Activated CD8-positive, alpha-beta memory T cell treated with anti-CD3 and anti-CD28 coated beads for 24 hours (primary cell): ENCODE data around the gene PLAAT4.
A peak's percentile ranks its signal among the peaks of the same experiment; 100 is the strongest.

Experiments
- DNase-seq: peaks from one replicate; pipeline ENCODE4 v3.0.0-alpha.2; 2020

Gene PLAAT4, protein sequence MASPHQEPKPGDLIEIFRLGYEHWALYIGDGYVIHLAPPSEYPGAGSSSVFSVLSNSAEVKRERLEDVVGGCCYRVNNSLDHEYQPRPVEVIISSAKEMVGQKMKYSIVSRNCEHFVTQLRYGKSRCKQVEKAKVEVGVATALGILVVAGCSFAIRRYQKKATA

DNA sequence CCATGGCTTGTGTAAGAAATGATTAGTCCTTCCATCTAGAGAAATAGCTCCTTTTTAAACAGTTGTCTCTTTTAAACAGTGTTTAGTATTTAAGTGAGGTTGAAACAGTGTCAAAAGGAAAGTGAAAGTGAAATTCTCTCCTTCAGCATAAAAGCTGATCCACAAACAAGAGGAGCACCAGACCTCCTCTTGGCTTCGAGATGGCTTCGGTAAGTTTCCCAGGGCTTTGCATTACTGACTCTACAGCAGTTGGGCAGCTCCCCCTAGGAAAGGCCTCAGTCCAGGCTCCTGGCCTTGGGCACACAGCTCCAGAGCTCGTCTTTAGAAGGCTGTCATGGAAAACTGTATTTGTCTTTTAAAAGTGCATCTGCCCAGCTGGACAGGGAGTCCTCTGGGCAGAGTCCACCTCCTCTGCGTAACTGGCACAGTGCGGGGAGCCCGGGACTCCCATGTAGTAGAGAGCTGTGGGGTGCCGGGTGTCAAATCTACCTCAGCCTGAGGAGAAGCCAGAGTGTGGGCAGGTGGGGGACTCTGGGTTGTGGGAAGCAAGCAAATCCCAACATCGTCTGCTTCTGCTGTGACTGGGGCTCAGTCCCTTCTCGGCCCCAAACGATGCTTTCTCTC, at the start of gene PLAAT4:
Gene PLAAT4 (plus strand): TSS at position 140 of the 624 bp plus-strand sequence. CDS start 61 bp downstream, at position 201.
- peak; percentile 76 for DNase-seq

DNA sequence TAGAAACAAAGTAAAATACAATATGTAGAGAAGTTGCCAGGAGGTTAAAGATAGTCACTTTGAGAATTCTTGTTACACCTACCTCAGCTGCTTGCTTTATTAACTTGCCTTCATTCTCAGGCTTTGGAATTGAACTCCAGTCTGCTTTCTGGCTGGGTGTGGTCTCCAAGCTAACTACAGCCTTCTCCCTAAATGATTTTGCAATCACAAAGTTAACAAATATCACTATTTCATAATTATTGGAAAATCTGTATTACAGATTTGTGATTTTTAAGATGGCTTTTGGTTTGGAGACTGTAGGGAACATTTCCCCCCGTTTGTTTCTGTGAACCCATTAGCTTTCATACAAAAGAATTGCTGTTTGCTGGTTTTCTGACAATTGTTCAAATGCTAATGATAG, 47.8 kb upstream of the PLAAT4 start:
- DNase-seq, result no peak

DNA sequence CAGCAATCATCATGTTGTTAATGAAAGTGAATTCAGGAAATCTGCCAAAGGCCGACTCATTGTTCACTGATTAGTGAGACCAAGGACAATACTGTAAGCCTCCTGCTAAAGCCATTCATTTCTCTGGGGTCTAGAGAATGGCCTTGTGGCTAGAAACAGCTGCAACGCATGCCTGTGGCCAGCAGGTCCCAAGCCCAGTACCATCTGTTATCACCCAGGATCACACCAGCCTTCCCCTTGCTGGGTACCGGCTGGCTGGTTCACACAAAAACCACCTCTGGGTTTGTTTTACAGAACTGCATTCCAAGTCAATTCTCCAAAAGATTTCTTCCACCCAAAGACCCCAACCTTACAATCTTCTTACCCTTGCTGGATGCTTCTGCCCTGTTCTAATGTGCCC, 46.7 kb upstream of the PLAAT4 start:
- no peak for DNase-seq

DNA sequence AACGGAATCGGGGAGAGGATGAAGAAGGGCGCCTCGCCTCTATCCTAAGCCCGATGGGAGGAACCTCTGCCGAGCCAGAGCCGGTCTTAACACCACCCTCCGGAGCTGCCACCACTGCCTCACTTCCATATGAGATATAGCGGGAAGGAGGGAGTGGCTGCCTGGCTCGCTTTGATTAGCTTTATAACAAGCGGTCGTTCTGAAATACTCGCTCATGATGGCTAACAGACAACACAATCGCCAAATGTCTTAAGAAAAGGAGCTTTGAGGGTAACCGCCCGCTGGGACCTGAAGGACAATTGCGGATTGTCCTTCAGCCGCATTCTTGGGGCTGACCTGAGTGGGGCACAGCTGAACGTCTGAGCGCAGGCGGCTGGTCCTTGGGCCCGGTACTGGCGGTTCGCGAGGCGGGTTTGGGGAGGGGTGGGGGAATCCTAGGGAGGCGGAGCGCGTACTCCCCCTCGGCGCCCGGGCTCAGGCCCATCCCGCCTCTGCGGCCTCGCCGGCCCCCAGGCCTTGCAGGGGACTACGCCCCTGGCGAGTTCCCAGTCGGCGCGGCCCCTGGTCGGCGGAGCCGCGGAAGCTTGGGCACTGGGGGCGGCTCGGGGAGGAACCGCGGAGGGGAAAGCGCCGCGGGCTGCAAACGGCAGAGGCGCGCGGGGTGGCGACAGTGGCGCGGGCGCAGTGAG, 45.9 kb upstream of the PLAAT4 start, which contains the start of gene PLAAT5:
Gene PLAAT5 (minus strand): TSS at position 617 of the 689 bp plus-strand sequence. CDS start 133 bp downstream, at position 484.
- peak; percentile 70 for DNase-seq

DNA sequence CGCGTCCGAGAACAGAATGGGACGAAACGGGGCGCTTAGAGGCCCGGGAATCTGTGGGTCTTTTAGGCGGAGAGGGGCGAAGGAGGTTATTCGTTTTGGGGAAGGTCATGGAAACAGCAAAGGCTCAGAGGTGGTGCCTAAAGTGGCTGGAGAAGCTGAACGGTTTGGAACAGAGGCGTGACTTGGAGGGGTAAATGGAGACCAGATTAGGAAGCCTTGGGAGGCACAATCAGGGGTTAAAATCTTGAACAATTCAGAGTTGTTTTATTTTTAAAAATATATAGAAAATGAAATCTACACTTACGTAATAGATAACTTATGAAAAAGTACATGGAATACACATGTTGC, 45.4 kb upstream of the PLAAT4 start:
- DNase-seq, result no peak

DNA sequence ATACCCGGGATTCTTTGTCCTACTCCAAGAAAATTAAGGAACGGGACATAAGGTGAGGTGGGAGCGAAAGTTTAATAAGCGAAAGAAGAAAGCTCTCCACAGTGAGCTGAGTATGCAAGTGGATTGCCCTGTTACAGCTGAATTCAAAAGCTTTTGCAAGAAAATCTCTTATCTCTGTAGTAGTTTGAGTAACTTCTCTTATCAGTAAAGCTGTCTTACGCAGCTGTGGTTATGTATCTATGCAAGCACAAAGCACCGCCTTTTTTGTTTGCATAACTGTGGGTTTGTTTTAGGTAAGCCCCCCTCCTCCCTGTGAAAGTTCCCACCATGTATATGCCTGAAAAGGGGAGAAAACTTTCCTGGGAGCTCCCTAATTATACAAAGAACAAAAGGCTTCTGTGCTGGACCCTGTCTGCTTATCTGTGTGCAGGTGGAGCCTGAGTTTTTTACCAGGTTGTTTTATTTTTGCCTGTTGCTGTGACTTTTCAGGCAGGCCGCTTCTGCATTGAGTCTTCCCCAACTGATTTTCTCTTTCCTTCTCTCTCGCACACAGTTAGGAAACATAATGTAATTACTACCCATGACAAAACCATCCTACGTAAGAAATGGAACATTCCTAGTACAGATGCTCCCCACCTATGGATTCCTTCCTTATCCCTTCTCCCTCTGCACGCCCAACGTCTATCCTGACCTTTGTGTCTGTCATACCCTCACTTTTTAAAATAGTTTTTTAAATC, 44.8 kb upstream of the PLAAT4 start:
- DNase-seq, result no peak

DNA sequence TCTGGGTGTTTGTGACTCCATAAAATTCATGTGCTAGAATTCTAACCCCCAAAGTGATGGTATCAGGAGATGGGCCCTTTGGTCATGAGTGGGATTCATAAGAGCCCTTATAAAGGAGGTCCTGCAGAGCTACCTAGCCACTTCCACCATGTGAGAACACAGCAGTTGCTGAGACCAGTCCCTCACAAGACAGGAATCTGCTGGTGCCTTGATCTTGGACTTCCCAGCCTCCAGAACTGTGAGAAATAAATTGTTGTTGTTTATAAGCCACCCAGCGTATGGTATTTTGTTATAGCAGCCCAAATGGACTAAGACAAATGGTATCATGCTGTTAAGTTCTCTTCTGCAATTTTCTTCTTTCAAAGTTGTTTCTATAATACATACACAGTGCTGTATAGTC, 44.2 kb upstream of the PLAAT4 start:
- no peak for DNase-seq

DNA sequence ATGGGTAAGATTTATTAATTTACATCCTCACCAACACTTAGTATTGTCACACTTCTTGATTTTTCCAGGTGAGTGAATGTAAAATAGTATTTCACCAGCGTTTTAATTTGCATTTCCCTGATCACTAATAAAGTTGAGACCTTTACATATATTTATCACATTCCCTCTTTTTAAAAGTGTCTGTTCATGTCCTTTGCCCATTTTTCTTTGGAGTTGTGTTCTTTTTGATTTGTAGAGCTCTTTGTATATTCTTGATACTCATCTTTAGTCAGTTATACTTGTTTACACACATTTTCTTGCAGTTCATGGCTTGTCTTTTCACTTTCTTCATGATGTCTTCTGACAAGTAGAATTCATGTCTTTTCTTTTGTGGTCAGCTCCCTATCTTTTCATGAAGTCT, 43.5 kb upstream of the PLAAT4 start:
- no peak for DNase-seq

DNA sequence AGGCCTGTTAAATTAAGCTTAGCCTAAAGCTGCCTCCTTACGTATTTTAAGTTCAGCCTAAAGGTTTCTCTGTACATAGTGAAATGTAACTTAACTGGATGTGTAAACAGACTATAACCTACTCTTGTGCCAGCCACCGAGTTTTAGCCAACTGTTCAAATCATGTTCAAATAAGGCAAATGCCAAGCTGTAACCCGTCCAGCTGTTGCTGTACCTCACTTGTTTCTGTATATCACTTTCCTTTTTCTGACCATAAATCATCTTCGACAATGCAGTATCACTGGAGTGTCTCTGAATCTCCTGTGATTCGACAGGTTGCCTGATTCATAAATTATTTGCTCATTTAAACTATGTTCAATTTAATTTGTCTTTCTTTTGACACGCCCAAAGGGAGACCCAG, 41.6 kb upstream of the PLAAT4 start:
- DNase-seq, result no peak

DNA sequence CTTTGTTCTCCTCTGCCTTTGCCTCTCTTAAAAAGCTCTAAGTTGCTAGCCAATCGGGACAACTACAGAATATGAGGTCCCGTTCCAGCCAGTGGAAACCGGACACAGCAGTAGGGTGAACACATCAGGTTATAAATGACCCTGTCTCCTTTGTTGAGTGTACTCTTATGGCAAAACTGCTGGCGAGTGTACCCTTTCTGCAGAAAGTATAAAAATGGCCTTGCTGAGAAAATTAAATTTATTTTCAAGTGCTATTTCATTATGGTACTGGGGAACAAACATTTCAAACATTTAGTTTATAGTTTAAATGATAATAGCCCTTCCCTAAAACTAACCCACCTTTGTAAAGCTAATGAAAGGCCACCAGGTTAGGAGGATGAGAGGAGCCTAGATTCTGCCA, 36.7 kb upstream of the PLAAT4 start:
- no peak for DNase-seq

DNA sequence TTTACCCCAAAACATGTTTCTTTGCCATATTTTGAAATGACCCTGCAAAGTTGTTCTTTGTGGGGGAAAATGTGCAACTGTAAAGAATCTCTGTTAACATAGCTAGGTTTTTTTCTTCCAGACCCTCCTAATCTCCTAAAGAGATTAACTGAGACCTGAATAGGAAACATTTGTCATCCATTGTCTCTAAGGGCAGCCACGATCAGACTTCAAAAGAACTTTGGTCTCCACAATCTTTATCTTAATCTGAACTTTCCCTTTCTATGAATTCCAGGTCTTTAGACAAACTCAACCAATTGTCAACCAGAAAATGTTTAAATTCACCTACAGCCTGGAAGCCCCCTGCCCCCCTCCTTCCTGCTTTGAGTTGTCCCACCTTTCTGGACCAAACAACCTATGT, 35.4 kb upstream of the PLAAT4 start:
- no peak for DNase-seq

DNA sequence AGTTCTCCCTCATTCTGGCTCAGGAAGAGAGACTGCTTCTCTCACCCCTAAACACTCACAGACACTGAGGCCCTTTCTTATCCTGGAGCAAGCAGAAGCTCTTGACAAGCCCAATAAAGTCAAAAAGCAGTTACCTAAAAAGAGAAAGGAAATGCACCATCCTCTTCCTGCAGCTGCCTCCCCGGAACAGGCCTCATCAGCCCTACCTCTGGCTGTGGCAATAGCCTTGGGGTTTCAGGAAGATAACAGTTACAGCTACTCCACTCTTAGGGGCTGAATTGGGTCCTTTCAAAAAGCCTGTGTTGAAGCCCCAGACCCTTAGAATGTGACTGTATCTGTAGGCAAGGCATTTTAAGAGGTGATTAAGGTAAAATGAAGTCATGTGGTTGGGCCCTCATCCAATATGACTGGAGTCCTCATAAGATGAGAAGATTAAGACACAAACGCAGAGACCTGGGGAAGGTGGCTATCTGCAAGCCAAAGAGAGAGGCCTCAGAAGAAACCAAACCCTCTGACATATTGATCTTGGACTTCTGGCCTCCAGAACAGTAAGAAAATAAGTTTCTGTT, 34.3 kb upstream of the PLAAT4 start:
- no peak for DNase-seq

DNA sequence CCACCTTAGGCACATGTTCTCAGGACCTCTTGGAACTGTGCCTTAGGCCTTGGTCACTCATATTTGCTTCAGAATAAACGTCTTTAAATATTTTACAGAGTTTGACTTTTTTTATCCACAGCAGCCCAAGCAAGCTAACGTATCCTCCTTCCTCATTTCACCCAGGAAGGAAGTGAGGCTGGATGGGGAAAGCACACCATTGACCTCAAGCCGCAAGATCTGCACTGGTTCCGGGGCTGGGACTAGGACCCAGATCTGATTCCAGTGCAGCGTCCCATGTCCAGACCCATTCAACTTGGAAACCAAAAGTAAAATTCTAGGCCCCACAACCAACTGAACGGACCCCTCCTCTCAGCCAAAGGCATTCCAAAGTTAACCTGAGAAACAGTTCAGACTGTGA, 33.1 kb upstream of the PLAAT4 start:
- DNase-seq, result no peak

DNA sequence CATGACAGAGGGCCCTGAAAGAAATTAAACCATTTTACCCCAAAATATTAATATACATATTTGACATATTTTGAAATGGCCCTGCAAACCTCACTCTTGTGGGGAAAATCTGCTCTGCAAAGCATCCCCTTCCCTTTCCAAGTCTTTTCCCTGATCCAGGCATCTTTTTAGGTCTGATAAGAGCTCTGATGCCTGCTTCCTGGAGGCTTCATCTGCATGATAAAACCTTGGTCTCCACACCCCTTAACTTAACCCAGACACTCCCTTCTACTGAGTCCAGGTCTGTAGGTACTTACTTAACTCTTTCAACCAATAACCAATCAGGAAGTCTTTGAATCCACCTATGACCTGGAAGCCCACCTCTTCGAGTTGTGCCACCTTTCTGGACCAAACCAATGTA, 32.6 kb upstream of the PLAAT4 start:
- DNase-seq, result no peak

DNA sequence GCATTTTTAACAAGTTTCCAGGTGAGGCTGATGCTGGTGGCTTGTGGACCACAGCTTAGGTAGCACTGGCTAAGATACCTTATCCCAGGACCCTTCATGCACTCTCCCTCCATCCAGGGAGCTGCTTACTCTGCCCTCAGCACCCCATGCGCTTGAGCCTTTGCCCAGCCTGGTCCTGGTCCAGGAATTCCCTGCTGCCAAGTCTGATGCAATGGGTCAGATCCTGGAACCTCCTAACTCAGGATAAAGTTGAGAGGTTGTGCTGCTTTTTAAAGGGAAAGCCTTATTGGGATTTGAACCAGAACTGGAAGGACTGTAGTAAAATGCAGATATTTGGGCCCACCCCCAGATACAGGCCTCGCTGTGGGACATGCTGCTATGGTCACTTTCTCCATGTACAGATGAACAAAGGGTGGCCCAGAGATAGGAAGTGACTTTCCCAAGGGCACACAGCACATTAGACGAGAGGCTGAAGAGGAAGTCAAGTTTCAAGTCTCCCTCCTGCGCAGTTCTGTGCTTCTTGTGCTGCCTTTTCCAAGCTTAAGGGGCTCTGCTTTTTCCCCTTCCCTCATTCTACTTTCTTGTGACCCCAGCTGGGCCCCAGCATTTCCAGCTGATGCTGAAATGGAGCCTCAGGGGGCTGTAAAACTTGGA, 31.5 kb upstream of the PLAAT4 start:
- DNase-seq, result no peak

DNA sequence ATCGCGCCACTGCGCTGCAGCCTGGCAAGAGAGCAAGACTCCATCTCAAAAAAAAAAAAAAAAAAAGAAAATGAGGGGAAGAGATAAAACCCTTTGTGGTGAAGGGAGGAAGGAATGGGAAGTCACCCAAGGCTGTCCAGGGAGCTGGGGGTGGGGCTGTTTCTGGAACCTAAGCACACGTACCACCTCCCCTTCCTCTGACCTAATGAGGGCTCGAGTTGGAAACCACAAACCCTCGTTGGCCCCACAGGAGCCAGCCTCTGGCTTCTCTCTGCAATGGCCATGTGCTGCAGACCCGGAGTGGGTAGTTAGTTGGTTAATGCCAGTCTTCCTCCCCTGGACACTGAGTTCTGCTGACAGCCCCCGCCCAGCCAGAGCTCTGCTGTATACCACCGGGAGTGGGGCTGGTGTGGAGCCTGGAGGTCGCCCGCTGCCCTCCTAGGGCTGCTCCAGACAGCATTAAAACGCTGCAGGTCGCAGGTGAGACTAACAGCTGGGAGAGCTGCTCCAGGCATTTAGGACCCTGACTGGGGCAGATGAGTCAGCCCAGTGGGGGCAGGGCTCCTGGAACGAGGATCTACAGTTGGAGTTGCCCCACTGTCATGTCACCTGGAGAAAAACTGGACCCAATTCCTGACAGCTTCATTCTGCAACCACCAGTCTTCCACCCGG, 30.6 kb upstream of the PLAAT4 start, which contains the start of gene LGALS12:
Gene LGALS12 (plus strand): TSS at position 228 of the 672 bp plus-strand sequence. CDS start 375 bp downstream, at position 603.
- no peak for DNase-seq

DNA sequence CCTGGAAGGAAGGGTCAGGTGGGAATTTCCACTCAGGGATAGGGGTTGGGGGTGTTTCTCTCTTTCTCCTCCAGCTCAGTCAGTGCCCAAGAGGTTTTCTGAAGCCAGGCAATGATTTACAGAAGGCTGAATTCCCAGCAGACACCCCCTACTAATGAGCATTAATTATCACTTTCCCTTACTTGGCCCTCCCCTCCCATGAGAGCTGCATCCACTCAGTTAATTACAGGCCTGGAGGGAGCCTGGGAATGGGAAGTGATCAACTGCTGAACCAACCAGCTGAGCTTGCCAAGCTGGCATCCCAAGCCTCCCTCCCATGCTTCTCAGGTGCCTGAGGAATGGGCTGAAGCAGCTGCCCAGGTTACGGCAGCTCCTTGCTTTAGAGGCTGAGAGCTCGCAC, 29.7 kb upstream of the PLAAT4 start:
- DNase-seq, result no peak

DNA sequence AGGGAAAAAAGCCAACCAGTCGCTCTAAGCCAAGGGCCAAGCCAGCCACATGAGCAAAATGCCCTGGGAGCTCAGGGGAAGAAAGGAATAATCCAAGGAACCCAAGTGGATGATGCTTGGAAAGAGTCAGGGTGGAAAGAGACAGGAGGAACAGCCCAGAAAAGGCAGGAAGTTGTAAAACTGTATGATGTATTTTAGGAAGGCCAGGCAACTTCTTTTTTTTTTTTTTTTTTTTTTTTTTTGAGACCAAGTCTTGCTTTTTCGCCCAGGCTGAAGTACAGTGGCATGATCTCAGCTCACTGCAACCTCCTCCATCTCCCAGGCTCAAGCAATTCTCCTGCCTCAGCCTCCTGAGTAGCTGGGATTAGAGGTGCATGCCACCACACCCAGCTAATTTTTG, 29.1 kb upstream of the PLAAT4 start:
- no peak for DNase-seq

DNA sequence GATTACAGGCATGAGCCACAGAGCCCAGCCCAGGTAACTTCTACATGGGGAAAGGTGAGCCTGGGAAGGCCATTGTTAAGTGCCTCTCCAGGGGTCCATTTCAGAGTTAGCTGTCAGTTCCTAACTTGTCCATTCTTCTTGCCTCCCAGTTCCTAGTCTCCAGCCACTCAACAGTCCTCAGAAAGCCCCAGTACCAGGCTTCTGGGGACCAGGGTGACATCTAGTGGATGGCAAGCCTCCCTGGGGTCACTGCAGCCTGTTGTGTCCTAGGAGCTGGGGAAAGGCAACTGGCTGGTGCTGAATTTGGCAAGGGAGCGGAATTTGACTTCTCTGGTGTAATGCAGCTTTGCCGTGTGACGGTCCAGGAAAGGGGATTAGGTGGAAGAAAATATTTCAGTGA, 28.6 kb upstream of the PLAAT4 start:
- DNase-seq, result no peak

DNA sequence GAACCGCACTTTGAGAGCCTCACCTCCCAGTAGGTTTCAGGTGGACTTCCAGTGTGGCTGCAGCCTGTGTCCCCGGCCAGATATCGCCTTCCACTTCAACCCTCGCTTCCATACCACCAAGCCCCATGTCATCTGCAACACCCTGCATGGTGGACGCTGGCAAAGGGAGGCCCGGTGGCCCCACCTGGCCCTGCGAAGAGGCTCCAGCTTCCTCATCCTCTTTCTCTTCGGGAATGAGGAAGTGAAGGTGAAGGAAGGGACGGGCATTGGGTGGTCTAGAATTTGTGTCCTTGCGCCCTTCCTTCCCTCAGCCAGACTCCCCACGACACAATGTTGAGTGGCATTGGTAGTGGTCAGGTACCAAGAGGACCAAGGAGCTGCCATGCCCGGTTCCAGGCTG, 27.9 kb upstream of the PLAAT4 start:
- no peak for DNase-seq

DNA sequence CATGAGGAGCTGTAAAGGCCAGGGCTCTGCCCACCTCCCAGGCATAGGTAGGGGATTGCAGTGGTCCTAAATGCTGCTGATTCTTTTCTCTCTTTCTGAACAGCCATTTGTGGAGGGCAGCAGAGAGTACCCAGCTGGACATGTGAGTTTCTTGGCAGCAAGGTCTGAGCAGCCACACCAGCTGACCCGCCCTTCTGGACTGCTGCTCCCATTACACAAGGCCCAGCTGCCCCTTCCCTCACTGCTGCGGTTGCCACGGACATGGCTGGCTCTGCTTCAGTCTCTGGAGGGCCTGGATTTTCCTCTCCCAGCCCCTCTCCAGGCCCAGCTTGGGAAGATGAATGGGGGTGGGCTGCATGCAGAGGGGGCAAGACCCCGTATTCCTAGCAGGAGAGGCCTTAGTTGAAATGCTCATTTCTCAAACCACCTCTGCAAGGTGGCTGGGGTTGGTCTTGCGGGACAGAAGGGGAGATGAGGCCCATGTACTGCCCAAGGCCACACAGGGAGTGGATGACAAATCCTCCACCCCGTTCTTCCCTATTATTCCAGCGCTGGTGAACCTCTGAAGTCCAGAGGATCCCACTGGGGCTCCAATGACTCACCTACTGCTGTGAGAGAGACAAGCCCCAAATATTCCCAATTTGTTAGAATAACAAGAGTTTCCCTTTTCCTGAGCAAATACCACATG, 26.1 kb upstream of the PLAAT4 start:
- DNase-seq, result no peak
